OCI-LY7 (cell line): ENCODE results near the gene CHADL. TPM values are rescaled to one million over a fixed set of nuclear protein-coding genes. Genes with fewer than 3 reads are reported as not detected.
A peak's percentile ranks its signal among the peaks of the same experiment; 100 is the strongest.

ENCODE experiments used
- BruUV-seq: library from RNA; stranded (reverse); fragments of 400-500 nt; replicated peaks from 2 replicates; lab custom pipeline; 2021; lab: Mats Ljungman, UMichigan
- CTCF ChIA-PET: fragments of 300-600 bp; sonication (Branson Sonifier 250); formaldehyde crosslinking; loops from one replicate; lab custom pipeline; 2022; ENCODE audit warnings: antibody characterized with exemption; ENCODE audit not compliant: unreplicated experiment; lab: Charles Lee
- POLR2A ChIA-PET: fragments of 300-600 bp; sonication (Branson Sonifier 250); formaldehyde crosslinking; loops from one replicate; lab custom pipeline; 2022; ENCODE audit warnings: antibody characterized with exemption; lab: Charles Lee
- DNase-seq: peaks from one replicate; pipeline ENCODE4 v3.0.0-alpha.2; 2015; ENCODE audit warnings: low spot score
- H2AFZ ChIP-seq: fragments of 200-600 bp; sonication (generic), shearing (Covaris generic); 2 replicates; pipeline ENCODE4 v1.6.1; 2014; ENCODE audit warnings: mild to moderate bottlenecking, antibody characterized with exemption, low read length, moderate library complexity
- H3K27ac ChIP-seq: fragments of 200-600 bp; sonication (generic); 2 replicates; pipeline ENCODE4 v1.5.1; 2014; ENCODE audit warnings: mixed run types, low read depth, mild to moderate bottlenecking, moderate library complexity, low read length, inconsistent platforms; ENCODE audit not compliant: poor library complexity, severe bottlenecking
- H3K36me3 ChIP-seq: fragments of 200-600 bp; sonication (generic); 2 replicates; pipeline ENCODE4 v1.6.1; 2014; ENCODE audit warnings: mild to moderate bottlenecking, antibody characterized with exemption, low read length, moderate library complexity, mixed read lengths; ENCODE audit not compliant: insufficient read depth
- H3K4me1 ChIP-seq: fragments of 200-600 bp; sonication (generic); 2 replicates; pipeline ENCODE4 v1.5.1; 2014; ENCODE audit warnings: mild to moderate bottlenecking, low read length; ENCODE audit not compliant: insufficient read depth, poor library complexity, severe bottlenecking
- H3K4me2 ChIP-seq: fragments of 200-600 bp; sonication (generic); 2 replicates; pipeline ENCODE4 v1.6.1; 2014; ENCODE audit warnings: mild to moderate bottlenecking, low read length
- H3K4me3 ChIP-seq: fragments of 200-600 bp; sonication (generic); 2 replicates; pipeline ENCODE4 v1.5.1; 2014; ENCODE audit warnings: mild to moderate bottlenecking, low read depth, low read length; ENCODE audit not compliant: poor library complexity, severe bottlenecking
- H3K79me2 ChIP-seq: fragments of 200-600 bp; sonication (generic); 2 replicates; pipeline ENCODE4 v1.6.1; 2016; ENCODE audit warnings: low read depth, mild to moderate bottlenecking, low read length, moderate library complexity, mixed read lengths; ENCODE audit not compliant: insufficient read depth
- H3K9me2 ChIP-seq: fragments of 200-600 bp; sonication (generic); 2 replicates; pipeline ENCODE4 v1.6.1; 2016; ENCODE audit warnings: mild to moderate bottlenecking, low read length, mixed read lengths; ENCODE audit not compliant: insufficient read depth
- H3K9me3 ChIP-seq: fragments of 200-600 bp; sonication (generic); 2 replicates; pipeline ENCODE4 v1.6.1; 2014; ENCODE audit warnings: mild to moderate bottlenecking, mixed run types, low read length, mixed read lengths
- H4K20me1 ChIP-seq: fragments of 200-600 bp; sonication (generic); 2 replicates; pipeline ENCODE4 v1.6.1; 2014; ENCODE audit warnings: mild to moderate bottlenecking, antibody characterized with exemption, low read length, moderate library complexity, mixed read lengths; ENCODE audit not compliant: insufficient read depth
- CTCF ChIP-seq: fragments of 200-600 bp; sonication (generic); conservative IDR thresholded peaks from 2 replicates; pipeline ENCODE4 v1.5.1; 2014; ENCODE audit warnings: mild to moderate bottlenecking, antibody characterized with exemption, low read length, moderate library complexity, mixed read lengths
- EZH2phosphoT487 ChIP-seq: fragments of 200-600 bp; sonication (generic); IDR thresholded peaks from 2 replicates; pipeline ENCODE4 v1.6.1; 2018; ENCODE audit warnings: low read depth, borderline replicate concordance, mild to moderate bottlenecking, mixed run types, antibody characterized with exemption, low read length, moderate library complexity, mixed read lengths
- intact Hi-C: fragments of 100-400 bp; cut with micrococcal nuclease; formaldehyde crosslinking; loops from one replicate; pipeline ENCODE4 v1.10.0; 2022; ENCODE audit not compliant: unreplicated experiment
- total RNA-seq, 2 experiments: library from RNA; depleted of rRNA in 1 of 2; stranded (reverse); fragments of >200 nt in 1 of 2; shearing (Covaris generic) in 1 of 2; gene quantifications; 2 replicates each; pipeline ENCODE4 v1.2.3, GENCODE V29; 2014 to 2022

CHADL gene
- total RNA-seq, 2 experiments from 2014 or later, result 0.42 to 0.60 TPM

- H3K79me2 ChIP-seq, result peaks cover 48% of the 10 kb centered on the region
- peaks cover 5% of the 10 kb centered on the region; the same call in 1 of the 2 replicates for H4K20me1 ChIP-seq
- TSS peak; percentile 61 for BruUV-seq
- peak; percentile 99 for DNase-seq
- H3K4me2 ChIP-seq, result peak within 1 kb of the TSS; percentile 92
- peak within 1 kb of the TSS; percentile 85 for H2AFZ ChIP-seq
- H3K9me3 ChIP-seq, result no peaks in the 10 kb centered on the region
- peak within 1 kb of the TSS; percentile 95 for H3K4me3 ChIP-seq
- peak within 1 kb of the TSS; percentile 89 for H3K27ac ChIP-seq
- peaks cover 40% of the 10 kb centered on the region for H3K36me3 ChIP-seq
- CTCF ChIA-PET, result interaction anchor here (0.6 kb wide), 1 partner anchor 258 kb away, joined by 5 read pairs; the partner anchor contains the start of gene POLR3H
- POLR2A ChIA-PET, result interaction anchor here (1.5 to 1.7 kb wide), 2 partner anchors 15 to 48 kb away, joined by 3 to 7 read pairs; partner anchors contain the start of gene ZC3H7B
- no peak for TF ChIP-seq EZH2phosphoT487
- TF ChIP-seq CTCF, result no peak
- peaks cover 27% of the 10 kb centered on the region for H3K4me1 ChIP-seq
- no peaks in the 10 kb centered on the region for H3K9me2 ChIP-seq
- intact Hi-C loops, result loop anchor here (5.0 kb wide), 1 partner anchor 161 kb away; the partner anchor contains the start of gene TOB2
Observed at GRCh38 chr22:41285820-41286638, 45.3 kb upstream of the CHADL start, which contains the start of gene RANGAP1. RANGAP1 (minus strand) TSS chr22:41286187; CDS start chr22:41281044, 5,143 bp downstream.

- no peaks in the 10 kb centered on the region for H3K9me2 ChIP-seq
- no TSS peak for BruUV-seq
- H3K4me2 ChIP-seq, result peak overlapping the region; percentile 92
- peaks cover 27% of the 10 kb centered on the region for H3K4me1 ChIP-seq
- peak; percentile 58 for DNase-seq
- ChIA-PET POLR2A (interaction anchor here (1.5 to 1.7 kb wide), 2 partner anchors 16 to 48 kb away, joined by 3 to 7 read pairs; partner anchors contain the start of gene ZC3H7B), CTCF (no interaction called here)
- H3K79me2 ChIP-seq, result peaks cover 50% of the 10 kb centered on the region
- peak overlapping the region; percentile 70 for H3K27ac ChIP-seq
- no peaks in the 10 kb centered on the region for H3K9me3 ChIP-seq
- H4K20me1 ChIP-seq, result peaks cover 5% of the 10 kb centered on the region; the same call in 1 of the 2 replicates
- intact Hi-C loops, result loop anchor here (5.0 kb wide), 1 partner anchor 162 kb away; the partner anchor contains the start of gene TOB2
- peak overlapping the region; percentile 57; the same call in 1 of the 2 replicates for H2AFZ ChIP-seq
- TF ChIP-seq CTCF (no peak), EZH2phosphoT487 (no peak)
- H3K36me3 ChIP-seq, result peaks cover 46% of the 10 kb centered on the region
- peak overlapping the region; percentile 95 for H3K4me3 ChIP-seq
Observed at GRCh38 chr22:41285441-41285819, 44.7 kb upstream of the CHADL start.
